ENCODE data around the gene A2M.

The A2M gene

DNA sequence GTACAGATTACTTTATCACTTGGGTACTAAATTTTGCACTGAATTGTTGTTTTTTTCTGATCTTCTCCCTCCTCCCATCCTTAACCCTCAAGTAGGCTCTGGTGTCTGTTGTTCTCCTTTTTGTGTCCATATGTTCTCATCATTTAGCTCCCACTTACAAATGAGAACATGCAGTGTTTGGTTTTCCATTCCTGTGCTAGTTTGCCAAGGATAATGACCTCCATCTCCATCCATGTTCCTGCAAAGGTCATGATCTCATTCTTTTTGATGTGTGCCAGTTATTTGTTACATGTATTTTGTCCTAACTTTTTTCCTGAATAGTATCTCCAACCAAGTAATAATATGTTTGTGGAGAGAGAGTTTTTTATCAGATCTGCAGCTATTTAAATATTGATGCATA lies 44.2 kb downstream of the A2M start:
- FAIRE-seq = no peak

DNA sequence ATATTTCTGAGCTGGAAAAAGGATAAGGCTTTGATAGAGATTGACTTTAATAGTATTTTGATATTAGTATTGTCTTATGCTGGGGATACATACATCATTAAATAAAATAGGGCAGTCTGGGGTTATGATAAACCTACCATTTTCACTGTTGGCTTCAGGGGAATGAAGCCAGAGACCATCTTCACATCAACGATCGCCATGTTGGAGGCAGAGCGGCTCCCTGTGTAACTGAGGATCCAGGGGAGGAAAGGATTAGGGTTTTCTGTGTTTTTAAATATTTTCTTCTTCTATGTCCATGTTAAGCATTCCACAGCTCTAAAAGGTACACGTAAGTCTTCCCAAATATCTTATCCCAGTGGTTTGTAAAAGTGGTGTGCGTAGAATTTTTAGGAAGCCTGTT lies 45.4 kb downstream of the A2M start:
- FAIRE-seq = no peak

DNA sequence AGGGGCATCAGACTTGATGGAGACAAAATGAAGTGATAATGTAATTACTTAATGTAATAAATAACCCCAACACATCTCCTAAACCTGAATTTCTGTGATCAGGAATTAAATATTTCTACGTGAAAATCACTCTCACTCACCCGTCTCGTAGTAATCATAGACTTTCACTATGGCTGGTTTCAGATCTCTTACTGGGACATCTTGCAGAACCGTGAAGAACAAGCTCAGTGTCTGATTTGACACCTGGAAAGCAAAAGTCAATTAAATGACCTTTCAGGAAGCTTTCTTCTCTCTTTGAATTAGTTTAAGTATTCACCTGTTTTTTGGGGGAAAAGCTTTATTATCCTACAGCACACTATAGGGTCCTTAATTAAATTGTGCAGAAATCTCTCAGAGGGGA lies 47.1 kb downstream of the A2M start:
- FAIRE-seq = no peak

GRCh38 chr12:9068086-9068485 lies 47.6 kb downstream of the A2M start:
- FAIRE-seq = no peak

DNA sequence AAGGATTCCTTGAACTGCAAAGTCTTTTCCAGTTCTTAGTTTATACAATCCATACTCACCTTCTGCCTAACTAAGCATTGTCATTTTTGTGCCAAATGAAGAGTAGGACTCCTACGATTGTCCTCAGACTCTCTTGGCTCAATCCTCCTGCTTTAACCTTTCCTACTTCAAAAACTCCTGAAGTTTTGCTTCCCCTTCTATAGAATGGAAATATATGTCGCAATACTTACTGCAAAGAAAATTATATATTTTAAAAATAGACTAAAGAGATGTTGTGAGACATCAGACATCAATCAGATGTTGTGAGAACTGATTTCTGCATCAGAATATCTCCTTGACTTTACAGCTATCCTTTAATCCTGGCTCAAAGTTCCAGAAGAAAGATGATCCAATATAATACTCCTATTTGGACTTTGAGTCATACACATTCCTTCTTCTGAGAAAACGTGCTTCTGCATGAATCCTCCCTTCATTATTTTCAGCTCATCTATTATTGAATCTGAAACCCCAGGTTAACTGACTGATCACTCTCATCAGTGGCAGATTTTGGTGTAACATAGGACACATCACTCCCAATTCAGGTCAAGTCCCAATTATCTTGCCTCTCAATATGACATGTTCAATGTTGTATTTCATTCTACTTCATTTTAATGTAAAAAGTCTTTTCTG lies 48.8 kb downstream of the A2M start:
- FAIRE-seq = no peak

DNA sequence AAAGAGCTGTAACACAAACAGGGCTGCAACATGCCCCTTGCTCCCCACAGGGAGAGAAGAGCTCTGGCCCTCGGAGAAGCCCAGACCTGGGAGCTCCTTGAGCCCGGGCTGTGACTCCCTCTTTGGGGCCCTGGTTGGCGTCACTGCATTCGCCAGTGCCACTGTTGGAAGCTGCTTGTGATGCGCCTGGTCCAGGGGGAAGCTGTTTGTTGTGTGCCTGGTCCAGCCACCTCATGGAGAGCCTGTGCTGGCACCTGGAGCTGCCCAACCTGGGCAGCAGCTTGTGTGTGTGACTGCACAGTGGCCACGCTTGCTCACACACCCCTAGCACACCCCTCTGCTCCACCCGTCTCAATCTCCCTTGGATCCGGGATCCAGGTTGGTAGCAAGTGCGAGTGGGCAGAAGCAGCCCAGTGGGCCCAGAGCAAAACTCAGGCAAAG lies 49.5 kb downstream of the A2M start:
- FAIRE-seq = no peak

GRCh38 chr12:9065607-9065856 lies 50.2 kb downstream of the A2M start:
- FAIRE-seq = no peak

DNA sequence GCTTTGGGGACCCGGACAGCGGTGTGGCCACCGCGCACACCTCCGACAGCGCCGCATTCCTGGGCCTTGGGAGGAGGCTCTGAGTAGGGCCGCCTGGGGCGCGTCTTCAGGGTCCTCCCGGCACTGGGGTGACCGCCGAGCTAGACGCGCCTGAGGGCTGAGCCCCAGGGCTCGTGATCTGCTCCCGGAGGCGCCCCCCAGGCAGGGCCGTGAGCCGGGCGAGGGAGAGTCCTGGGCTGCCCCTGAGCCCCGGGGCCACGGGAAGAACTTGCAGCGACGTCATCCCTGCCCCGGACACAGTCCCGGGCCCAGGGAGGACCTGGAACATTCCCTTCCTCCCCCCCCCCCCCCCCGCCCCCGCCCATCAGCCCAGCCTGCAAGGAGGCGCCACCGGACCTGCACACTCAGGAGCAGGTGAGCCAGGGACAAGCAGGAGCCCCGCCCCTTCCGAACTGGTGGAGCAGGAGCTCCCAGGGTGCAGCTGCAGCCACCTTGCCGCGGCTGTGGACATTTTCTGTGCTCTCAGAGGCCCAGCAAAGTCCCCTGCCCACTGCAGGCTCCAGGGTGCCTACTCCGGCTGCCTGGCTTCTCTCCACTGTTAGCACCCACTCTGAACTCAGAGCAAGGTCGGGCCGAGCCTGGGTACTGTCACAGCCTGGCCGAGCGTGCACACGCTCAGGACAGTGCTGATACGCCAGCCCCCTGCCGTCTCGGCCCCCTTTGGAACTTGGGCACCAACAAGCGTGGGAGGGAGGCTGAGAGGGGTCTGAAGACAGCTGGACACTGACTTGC lies 50.7 kb downstream of the A2M start:
- no peak for FAIRE-seq

DNA sequence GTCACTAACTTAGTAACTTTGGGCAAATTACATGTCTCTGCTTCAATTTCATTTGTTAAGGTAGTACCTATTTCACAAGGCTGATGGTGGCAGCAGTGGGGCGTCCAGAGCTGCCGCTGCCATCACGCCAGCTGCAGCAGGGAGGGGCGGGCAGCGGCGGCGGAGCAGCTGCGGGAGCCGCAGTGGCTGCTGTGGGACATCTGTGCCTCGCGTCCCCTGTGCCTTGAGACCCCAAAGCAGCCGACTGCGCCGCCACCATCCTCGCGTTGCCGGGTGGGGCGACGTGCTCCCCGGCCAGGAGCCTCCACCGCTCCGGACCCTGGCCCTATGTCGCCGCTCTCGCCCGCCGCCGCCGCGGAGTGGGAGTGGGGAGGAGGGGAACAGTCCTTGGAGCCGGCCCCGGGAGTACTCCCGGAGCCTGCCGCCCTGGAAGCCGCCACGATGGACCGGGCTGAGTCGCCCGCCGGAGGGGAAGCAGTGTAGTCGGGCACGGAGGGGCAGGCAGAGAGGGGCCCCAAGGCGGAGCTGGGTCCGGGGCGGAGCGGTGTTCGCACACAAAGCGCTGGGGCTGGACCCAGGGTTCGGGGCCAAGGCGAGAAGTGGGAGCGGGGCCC lies 51.4 kb downstream of the A2M start:
- FAIRE-seq = no peak

DNA sequence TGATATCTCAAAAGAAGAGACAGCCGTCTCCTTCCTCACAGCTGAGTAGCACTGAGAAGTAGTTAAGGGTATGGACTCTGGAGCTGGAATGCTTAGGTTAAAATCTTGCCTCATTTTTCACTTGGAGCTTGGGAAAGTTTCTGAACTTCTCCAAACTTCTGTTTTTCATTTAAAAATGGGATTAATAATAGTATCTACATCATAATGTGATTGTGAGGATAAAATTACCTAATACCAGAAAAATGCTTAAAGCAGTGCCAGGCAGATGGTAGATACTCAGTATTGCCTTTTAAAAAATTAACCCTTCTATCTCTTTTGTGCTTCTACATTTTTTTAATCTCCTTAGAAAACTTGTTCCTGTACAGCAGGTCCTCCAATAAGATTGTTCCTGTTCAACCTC lies 63.1 kb downstream of the A2M start:
- FAIRE-seq = no peak

- FAIRE-seq = no peak
Measured at GRCh38 chr12:9051158-9051550, 64.6 kb downstream of the A2M start.

- no peak for FAIRE-seq
Measured at GRCh38 chr12:9050521-9051157, 65.1 kb downstream of the A2M start.

DNA sequence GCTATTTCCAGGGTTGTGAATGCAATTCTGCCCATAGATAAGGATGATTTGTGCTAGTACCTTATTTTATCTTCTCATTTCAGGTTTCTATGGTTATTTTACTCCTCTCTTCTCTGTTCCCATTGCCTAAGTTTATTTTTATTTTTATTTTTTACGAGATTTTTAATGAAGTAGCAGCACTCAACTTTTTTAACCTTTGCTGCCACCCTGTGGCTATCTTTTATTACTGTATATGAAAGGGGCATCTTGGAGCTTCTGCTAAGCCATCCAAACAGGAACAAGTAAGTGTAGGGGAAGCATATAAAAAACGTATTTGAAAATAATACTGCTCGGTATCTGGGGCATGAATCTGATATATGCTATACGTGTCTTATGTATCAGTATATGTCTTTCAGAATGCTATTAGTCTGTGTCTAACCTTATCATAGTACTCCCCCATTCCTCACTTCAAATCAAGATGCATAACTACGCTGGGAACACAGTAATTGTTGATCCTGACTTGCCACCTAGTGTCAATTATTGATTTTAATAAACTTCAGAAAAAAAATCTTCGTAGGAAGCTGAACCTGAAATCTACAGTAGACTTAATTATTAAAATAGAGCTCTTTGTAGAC lies 66.1 kb downstream of the A2M start:
- peak; percentile 90 for FAIRE-seq

DNA sequence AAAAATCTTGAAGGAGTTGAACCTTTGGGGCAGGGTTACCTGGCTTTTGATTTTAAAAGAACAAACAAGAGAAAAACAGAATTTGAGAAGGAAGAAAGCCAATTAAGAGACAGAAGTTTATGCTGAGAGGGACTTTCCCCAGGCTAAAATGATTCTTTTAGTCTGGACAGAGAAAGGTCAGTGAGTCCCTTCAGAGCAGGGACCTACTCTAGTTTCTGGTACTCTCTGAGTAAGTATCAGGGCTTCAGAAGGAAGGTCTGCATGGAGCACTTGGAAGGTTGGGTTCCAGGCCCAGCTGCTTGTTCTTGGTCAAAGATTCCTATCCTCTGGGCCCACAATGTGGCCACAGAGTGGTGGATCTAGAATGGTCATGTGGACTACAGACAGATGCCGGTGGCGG lies 66.8 kb downstream of the A2M start:
- no peak for FAIRE-seq

- FAIRE-seq = no peak
Measured at GRCh38 chr12:9047105-9047504, 68.6 kb downstream of the A2M start.

- no peak for FAIRE-seq
Measured at GRCh38 chr12:9043766-9044165, 72.0 kb downstream of the A2M start.

DNA sequence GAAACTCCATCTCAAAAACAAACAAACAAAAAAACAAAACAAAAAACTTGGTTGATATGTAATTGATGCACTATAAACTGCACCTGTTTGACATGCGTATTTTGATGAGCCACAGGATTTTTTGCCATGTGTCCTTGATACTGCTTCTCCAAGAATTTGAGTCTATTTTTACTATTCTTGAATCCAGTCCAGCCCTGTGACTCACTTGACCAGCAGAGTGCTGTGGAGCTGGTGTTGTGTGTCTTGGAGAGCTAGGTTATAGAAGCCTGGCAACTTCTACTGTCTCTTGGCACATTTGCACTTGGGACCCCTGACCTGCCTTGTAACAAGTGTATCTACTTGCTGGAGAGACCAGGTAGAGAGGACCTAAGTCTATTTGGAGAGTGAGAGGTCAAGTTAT lies 74.4 kb downstream of the A2M start:
- no peak for FAIRE-seq

- FAIRE-seq = no peak
Measured at GRCh38 chr12:9040484-9041186, 75.1 kb downstream of the A2M start.

DNA sequence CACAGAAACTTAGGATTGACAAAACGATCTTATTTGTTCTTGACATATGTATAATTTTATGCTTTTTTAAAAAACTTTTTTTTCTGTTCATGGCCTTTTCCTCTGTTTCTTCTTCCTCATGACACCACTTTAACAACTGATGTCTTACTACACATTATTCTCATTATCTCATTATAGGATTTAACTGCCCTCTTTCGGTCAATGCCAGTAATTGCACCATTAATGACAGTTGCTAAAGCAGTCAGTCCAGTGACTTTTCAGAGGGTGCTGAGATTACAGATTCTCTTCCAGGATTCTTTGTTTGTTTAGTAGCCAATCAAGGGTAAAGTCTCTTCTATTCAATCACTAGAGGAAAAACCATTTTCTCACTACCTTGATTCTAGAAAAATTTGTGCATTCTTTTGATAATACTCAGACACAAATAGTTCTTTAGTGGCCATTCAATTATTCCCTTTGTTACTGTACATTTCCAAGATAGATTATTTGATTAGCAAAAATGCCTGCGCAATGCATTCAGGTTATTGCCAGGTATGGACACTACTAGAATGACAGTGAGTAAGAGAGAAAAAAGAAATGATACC lies 76.2 kb downstream of the A2M start:
- FAIRE-seq = peak; percentile 91

- no peak for FAIRE-seq
Measured at GRCh38 chr12:9037431-9037830, 78.3 kb downstream of the A2M start.

DNA sequence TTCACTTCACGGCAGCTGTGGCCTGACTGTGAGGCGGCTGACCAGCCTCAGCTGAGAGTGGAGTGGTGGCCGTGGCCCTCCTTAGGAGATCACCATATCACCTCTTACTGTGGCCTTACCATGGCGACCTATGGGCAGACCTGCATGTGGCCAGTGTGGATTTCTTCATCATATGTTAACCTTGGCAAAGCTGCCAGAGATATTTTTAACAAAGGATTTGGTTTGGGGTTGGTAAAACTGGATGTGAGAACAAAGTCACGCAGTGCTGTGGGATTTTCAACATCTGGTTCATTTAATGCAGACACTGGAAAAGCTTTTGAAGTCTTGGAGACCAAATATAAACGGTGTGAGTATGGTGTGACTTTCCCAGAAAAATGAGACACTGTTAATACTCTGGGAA lies 79.5 kb downstream of the A2M start:
- FAIRE-seq = no peak

- no peak for FAIRE-seq
Measured at GRCh38 chr12:9034095-9034494, 81.6 kb downstream of the A2M start.

All from G401.6 (cell line).